NCI-H146 treated with DMSO at 0.1 percent for 48 hours (cell line): ENCODE results near the gene WDTC1.

Experiments
- DNase-seq: peaks from one replicate; lab custom pipeline; 2025; ENCODE audit not compliant: unreplicated experiment; lab: John Stamatoyannopoulos, UW

The WDTC1 gene

GRCh38 chr1:27301052-27301422 is 66.6 kb downstream of the WDTC1 start:
- DNase-seq: no peak

DNA sequence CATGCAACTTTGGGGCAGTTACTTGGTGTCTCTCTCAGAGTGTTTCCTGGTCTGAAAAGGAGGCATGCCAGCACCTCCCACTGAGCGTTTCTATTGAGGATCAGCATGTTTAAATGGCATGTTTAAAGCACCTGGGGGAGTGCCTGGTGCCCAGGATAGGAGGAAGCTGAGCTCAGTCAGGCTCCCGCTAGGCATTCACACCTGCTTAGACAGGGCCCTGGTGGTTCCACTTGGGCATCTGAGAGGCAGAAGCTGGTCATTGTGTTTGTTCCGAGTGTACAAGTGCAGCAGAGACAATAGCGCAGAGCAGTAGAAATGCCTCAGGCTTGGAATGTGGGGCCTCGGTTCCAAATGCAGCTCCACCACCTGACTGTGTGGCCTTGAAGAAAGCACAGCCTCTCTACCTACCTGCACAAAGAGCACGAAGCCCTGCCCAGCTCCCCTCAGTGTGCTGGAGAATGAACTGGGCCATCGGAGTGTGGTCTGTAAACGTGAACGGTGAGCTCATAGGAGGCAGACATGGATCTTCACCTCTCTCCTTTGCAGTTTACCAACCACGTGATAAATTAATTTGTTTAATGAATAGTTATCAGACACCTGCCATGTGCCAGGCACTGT is 67.3 kb downstream of the WDTC1 start:
- no peak for DNase-seq

DNA sequence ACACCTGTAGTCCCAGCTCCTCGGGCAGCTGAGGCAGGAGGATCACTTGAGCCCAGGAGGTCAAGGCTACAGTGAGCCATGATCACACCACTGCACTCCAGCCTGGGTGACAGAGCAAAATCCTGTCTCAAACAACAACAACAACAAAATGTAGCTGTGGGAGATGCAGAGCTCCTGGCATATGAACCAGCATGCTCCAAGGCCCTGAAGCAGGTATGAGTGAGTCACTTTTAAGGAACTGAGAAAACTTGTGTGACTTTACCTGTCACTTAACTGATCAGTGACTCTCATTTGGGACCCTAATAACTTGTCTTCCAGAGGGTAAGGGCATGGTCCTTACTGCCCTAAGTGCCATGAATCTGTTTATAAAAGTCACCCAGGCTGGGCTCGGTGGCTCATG is 68.2 kb downstream of the WDTC1 start:
- DNase-seq: no peak

GRCh38 chr1:27303509-27303908 is 69.1 kb downstream of the WDTC1 start:
- no peak for DNase-seq

DNA sequence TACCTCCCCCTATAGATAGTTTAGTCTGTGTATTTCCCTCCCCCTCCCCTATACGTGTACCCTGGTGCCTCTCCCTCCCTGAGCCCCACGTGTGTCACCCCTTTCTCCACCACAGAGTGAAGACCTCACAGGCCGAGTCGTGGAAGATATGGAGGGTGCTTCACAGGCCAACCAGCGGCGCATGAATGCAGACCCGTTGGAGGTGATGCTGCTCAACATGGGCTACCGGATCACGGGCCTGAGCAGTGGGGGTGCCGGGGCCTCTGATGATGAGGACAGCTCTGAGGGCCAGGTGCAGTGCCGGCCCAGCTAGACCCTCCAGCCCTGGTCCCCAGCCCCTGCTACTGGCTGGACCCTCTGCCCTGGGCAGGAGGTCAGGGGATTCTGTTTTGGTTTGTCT is 71.6 kb downstream of the WDTC1 start:
- DNase-seq: no peak

DNA sequence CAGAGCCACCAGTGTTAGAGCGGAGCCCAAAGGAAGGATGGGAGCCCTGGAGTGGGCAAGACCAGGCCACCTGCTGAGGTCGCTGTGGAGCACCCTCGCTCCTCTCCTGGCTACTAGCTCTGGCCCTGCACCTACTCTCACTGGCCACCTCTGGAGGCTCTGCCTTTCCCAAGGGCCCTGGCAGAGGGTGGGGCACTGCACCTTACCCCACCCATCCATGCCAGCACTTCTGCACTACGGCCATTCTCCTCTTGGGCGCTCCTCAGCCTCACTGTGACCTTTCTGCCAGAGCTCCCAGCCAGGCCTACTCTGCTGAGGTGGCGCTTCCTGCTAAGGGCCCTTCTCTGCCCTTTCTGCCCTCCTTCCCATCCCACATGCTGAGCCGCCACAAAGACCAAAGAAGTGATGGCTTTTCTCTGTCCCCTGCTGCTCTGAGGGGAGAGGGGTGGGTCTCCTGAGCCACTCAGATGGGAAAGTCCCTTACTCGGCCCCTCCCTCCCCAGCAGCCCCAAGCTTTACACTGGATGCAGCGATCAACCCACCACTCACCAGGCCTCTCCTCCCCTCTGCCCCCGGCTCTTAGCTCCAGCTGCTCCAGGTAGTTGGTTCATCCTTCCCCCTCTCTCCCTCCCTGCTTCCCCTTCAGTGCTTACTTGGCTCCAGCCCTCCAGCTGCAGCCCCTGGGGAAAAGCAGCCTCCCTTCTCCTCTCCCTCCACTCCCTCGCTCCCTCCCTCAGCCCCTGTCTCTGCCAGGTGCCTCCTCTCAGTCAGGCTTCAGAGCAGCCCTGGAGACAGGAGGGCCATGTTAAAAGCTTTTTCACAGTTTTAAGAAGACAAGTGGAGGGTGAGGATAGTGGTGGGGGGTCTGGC is 72.7 kb downstream of the WDTC1 start:
- no peak for DNase-seq

- DNase-seq: no peak
Observed at GRCh38 chr1:27307874-27308598, 73.6 kb downstream of the WDTC1 start.

DNA sequence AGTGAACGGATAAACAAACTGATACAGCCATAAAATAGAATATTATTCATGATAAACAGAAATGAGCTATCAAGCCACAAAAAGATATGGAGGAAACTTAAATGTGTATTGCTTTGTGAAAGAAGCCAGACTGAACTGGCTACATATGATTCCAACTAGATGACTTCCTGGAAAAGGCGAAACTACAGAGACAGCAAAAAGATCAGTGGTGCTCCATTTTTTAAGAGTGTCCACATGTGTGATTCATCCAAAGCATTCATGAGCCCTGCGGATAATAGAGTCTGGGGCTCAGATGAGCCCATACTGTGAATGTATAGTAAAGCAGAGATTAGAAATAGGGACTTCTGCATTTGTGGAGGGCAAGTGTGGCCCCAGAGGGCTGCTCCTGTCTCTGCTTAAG is 79.7 kb downstream of the WDTC1 start:
- DNase-seq: no peak

GRCh38 chr1:27314737-27315136 is 80.3 kb downstream of the WDTC1 start:
- no peak for DNase-seq

- DNase-seq: no peak
Observed at GRCh38 chr1:27316860-27317259, 82.4 kb downstream of the WDTC1 start.

DNA sequence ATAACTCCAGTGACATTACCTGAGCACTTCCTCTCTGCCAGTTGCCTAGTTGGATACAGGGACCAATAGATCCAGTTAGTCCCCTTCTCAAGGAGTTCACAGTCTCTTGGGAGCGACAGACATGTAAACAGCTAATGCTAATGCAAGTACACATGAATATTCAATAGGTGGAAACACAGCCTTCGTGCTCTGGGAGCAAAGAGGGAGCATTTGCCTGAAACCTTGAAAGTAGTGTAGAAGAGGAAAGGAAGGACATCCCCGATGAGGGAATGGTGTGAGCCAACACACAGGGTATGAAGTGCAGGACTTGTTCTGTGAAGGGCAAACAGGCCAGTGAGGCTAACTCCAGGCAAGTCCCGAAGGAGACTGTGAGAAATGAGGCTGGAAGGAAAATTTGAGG is 83.7 kb downstream of the WDTC1 start:
- DNase-seq: no peak

- DNase-seq: no peak
Observed at GRCh38 chr1:27318596-27318995, 84.2 kb downstream of the WDTC1 start.

- peak; percentile 84 for DNase-seq
Observed at GRCh38 chr1:27321813-27322568, 87.6 kb downstream of the WDTC1 start, which contains the start of gene TMEM222. Gene TMEM222 (plus strand): TSS chr1:27322163. CDS start chr1:27322198, 35 bp downstream.

GRCh38 chr1:27322569-27323240 is 88.3 kb downstream of the WDTC1 start:
- DNase-seq: no peak

GRCh38 chr1:27325286-27325685 is 90.9 kb downstream of the WDTC1 start:
- no peak for DNase-seq

DNA sequence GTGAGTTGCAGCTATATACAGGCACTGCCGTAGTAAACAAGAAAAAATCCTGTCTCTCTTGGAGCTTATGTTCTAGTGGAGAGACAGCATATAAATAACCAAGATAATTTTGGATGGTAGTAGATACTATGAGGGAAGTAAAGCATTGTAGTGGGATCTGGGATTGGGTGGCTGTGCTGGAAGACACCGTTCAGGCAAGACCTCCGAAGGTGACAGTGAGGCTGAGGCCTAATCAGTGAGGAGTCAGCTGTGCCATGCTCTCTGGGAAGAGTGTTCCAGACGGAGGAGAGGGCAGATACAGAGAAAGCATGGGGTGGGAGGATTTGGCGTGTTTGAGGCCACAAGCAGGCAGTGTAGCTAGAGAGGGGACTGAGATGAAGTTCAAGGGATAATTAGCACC is 93.5 kb downstream of the WDTC1 start:
- DNase-seq: no peak

DNA sequence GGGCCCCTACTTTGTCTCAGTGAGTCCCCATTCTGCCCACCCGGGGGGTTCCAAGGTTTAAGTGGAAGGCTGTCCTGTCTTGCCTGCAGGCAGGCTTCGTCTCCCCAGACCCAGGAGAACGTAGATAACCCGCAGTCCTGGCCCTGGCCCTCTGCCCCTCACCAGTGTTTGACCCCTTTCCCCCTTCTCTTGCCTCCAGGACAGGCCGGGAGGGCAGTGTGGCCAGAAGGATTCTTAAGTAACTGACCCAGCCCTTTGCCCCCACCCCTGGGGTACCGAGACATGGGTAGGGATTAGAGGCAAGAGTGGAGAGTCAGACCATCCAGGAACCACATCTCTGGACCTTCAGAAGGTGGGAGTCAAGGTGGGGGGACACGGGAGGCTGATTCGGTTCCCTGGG is 96.4 kb downstream of the WDTC1 start:
- DNase-seq: no peak

DNA sequence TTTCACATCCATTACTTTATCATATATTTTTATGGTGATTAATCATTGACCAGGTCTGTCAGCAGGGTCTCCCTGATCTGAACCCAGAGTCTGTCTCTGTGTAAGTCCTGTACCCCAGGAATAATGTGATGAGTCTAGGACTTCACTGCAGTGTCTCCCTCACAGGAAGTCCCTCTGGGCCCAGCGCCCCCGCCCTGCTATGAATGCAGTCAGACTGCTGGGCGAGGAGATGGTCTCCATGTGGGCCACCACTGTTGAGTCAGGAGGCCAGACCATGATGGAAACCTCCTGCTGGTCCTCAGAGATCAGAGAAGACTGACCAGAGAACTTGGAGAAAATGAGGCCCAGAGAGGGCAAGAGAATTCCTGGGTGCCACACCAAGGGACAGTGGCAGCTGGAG is 97.0 kb downstream of the WDTC1 start:
- DNase-seq: no peak

GRCh38 chr1:27331922-27332321 is 97.5 kb downstream of the WDTC1 start:
- no peak for DNase-seq

DNA sequence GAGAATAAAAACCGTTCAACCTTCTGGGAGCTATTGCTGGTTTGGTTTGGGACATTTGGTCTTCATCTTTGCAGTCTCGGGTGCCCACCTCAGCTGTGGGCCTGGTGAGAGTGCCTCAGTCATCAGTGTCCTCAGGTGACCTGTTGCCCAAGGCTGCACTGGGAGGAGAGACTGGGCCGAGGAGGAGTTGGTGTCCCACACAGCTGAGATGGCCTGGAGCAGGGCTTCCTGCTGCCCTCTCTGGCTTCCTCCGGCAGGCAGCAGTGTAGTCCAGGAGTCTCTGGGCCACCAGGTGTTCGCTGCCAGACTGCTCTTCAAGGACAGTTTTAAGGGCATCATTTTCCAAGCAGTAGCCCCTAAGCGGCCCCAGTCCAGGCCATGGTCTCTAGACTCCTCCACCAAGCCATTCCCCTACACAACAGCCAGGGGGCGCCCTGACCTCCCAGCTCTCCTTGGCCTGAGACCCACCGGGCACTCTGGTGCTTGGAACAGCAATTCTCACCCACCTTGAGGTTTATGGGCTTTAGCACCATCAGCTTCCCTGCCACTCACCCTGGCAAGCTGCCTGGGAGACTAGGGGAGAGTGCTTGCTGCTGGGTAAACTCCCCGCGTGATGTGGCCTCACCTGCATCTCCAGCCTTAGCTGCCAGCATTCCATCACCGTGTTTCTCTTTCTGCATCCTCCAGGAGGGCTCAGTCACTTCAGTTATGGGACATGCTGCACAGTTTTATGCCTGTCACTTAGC is 98.3 kb downstream of the WDTC1 start:
- no peak for DNase-seq
